HUES6 (cell line): ENCODE measurements around the gene TOP1.

Source experiments
- H3K27ac ChIP-seq: 2 replicates; pipeline ENCODE4 v1.7.0; 2013; ENCODE audit warnings: low read depth, mild to moderate bottlenecking, low read length, inconsistent platforms
- H3K27me3 ChIP-seq: 2 replicates; pipeline ENCODE4 v1.6.1; 2013; ENCODE audit warnings: low read length; ENCODE audit not compliant: control insufficient read depth, insufficient read depth
- H3K36me3 ChIP-seq: 2 replicates; pipeline ENCODE4 v1.6.1; 2013; ENCODE audit warnings: low read length; ENCODE audit not compliant: control insufficient read depth, insufficient read depth
- H3K4me1 ChIP-seq: 2 replicates; pipeline ENCODE4 v1.6.1; 2013; ENCODE audit warnings: low read length; ENCODE audit not compliant: control insufficient read depth, insufficient read depth
- H3K4me3 ChIP-seq: 2 replicates; pipeline ENCODE4 v1.5.1; 2013; ENCODE audit warnings: low read depth, low read length
- H3K9ac ChIP-seq: one replicate; pipeline ENCODE4 v1.6.1; 2013; ENCODE audit warnings: mild to moderate bottlenecking, low read length
- H3K9me3 ChIP-seq: 2 replicates; pipeline ENCODE4 v1.6.1; 2013; ENCODE audit warnings: low read depth, low read length; ENCODE audit not compliant: control insufficient read depth, insufficient read depth

The TOP1 gene

GRCh38 chr20:41151134-41151869 is 122.7 kb downstream of the TOP1 start:
- Histone ChIP-seq H3K27me3 (no peaks in the 10 kb centered on the region), H3K9ac (no peak overlapping the region), H3K9me3 (no peaks in the 10 kb centered on the region), H3K36me3 (peaks cover 16% of the 10 kb centered on the region), H3K4me1 (peaks cover 37% of the 10 kb centered on the region), H3K4me3 (no peak overlapping the region), H3K27ac (no peak overlapping the region)

GRCh38 chr20:41152108-41152757 is 123.6 kb downstream of the TOP1 start:
- H3K4me3 ChIP-seq: no peak overlapping the region
- H3K27ac ChIP-seq: no peak overlapping the region
- peaks cover 37% of the 10 kb centered on the region for H3K4me1 ChIP-seq
- no peak overlapping the region for H3K9ac ChIP-seq
- no peaks in the 10 kb centered on the region for H3K27me3 ChIP-seq
- no peaks in the 10 kb centered on the region for H3K9me3 ChIP-seq
- peaks cover 8% of the 10 kb centered on the region for H3K36me3 ChIP-seq

- no peaks in the 10 kb centered on the region for H3K9me3 ChIP-seq
- no peak overlapping the region for H3K9ac ChIP-seq
- no peak overlapping the region for H3K27ac ChIP-seq
- no peaks in the 10 kb centered on the region for H3K27me3 ChIP-seq
- H3K36me3 ChIP-seq: peaks cover 13% of the 10 kb centered on the region
- H3K4me3 ChIP-seq: no peak overlapping the region
- peaks cover 48% of the 10 kb centered on the region for H3K4me1 ChIP-seq
Measured at GRCh38 chr20:41154436-41155176, 126.0 kb downstream of the TOP1 start.

DNA sequence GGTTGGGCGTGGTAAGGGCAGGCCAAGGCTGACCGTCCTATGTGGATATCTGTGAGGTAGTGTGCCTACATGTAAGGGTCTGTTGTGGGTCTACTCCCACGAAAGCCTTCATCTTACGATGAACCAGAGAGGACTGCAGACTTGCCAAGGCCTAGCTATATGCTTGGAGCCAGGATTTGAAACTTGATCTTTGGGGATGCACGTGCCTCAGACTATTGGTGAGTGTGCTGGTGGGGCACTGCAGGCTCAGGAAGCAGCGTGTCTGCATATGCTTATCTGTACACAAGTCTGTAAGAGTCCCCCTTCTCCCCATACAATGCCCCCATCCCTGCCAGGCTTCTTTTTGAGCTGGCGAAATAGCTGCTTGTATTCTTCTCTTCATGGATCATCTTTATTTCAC is 126.6 kb downstream of the TOP1 start:
- Histone ChIP-seq H3K4me3 (no peak overlapping the region), H3K9me3 (no peaks in the 10 kb centered on the region), H3K27ac (no peak overlapping the region), H3K4me1 (peaks cover 50% of the 10 kb centered on the region), H3K9ac (no peak overlapping the region), H3K27me3 (no peaks in the 10 kb centered on the region), H3K36me3 (peaks cover 20% of the 10 kb centered on the region)

DNA sequence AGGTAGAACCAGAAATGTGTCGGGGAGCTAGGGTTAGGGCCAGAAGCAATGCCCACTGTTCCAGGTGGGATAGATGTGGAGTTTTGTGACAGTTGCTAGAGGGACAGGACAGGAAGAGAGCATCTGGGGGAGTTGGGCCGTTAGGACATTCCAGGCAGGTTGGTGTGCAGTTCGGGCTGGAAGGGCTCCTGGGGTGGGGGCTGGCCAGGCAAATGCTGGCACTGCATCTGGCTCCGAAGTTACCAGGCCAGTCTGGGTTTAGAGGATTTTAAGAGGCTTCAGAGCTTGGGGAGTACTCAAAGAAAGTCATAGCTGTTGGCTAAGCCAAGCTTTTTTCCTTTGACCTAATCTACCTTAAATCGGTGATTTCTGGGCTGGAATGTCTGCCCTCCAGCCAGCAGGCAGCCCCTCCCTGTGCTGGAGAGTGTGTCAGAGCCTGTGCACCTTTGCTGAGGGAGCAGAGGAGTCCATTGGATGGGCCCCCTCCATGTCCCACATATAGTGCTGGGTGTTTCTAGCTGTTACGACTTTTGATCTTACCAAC is 129.5 kb downstream of the TOP1 start:
- Histone ChIP-seq H3K4me3 (no peak overlapping the region), H3K36me3 (peaks cover 46% of the 10 kb centered on the region), H3K4me1 (peaks cover 40% of the 10 kb centered on the region), H3K9ac (no peak overlapping the region), H3K27me3 (no peaks in the 10 kb centered on the region), H3K27ac (no peak overlapping the region), H3K9me3 (no peaks in the 10 kb centered on the region)

DNA sequence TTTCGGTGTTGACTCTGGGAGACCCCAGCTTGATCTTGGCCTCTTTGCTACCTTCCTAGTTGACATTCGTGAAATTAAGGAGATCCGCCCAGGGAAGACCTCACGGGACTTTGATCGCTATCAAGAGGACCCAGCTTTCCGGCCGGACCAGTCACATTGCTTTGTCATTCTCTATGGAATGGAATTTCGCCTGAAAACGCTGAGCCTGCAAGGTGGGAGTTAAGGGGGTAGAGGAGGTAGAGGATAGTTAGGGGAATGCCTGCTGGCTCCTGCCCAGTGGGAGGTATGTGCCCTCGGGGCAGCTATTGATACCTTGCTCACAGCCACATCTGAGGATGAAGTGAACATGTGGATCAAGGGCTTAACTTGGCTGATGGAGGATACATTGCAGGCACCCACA is 130.9 kb downstream of the TOP1 start:
- Histone ChIP-seq H3K4me1 (peaks cover 40% of the 10 kb centered on the region), H3K9me3 (no peaks in the 10 kb centered on the region), H3K9ac (no peak overlapping the region), H3K27me3 (no peaks in the 10 kb centered on the region), H3K27ac (no peak overlapping the region), H3K36me3 (peaks cover 60% of the 10 kb centered on the region), H3K4me3 (no peak overlapping the region)

DNA sequence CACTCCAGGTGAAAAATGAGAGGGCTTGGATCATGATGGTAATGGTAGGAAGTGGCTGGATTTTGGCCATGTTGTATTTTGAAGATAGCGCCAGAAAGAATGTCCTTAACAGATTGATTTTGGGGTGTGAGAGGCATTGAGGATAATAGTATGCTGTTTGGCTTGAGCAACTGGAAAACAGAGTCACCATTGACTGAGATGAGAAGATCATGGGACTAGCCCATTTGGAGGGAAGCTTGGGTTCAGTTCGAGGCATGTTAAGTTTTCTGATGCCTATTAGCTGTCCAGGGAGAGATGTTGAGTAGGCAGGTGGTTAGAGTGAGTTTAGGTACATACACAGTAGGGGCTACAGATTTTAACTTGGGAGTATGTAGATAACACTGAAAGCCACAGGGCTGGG is 132.1 kb downstream of the TOP1 start:
- Histone ChIP-seq H3K27me3 (no peaks in the 10 kb centered on the region), H3K27ac (no peak overlapping the region), H3K9me3 (no peaks in the 10 kb centered on the region), H3K36me3 (peaks cover 72% of the 10 kb centered on the region), H3K4me1 (peaks cover 34% of the 10 kb centered on the region), H3K4me3 (no peak overlapping the region), H3K9ac (no peak overlapping the region)

- Histone ChIP-seq H3K4me3 (no peak overlapping the region), H3K9me3 (no peaks in the 10 kb centered on the region), H3K27me3 (no peaks in the 10 kb centered on the region), H3K4me1 (peaks cover 26% of the 10 kb centered on the region; the same call in 1 of the 2 replicates), H3K27ac (no peak overlapping the region), H3K9ac (no peak overlapping the region), H3K36me3 (peaks cover 84% of the 10 kb centered on the region)
Measured at GRCh38 chr20:41161886-41162285, 133.3 kb downstream of the TOP1 start.

DNA sequence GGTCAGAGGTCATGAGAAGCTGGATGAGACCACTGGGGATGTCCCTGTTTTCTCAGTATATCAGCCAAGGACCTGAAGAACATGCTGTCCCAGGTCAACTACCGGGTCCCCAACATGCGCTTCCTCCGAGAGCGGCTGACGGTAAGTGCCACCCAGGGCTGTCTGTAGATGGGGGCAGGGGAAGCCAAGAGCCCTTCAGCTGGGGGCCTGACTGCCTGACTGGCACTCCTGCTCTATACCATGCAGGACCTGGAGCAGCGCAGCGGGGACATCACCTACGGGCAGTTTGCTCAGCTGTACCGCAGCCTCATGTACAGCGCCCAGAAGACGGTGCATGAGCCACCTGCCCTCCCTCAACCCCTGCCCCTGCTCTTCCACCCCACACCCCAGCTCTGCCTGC is 133.8 kb downstream of the TOP1 start:
- Histone ChIP-seq H3K36me3 (peaks cover 89% of the 10 kb centered on the region), H3K4me3 (no peak overlapping the region), H3K4me1 (peaks cover 21% of the 10 kb centered on the region; the same call in 1 of the 2 replicates), H3K27ac (no peak overlapping the region), H3K27me3 (no peaks in the 10 kb centered on the region), H3K9ac (no peak overlapping the region), H3K9me3 (no peaks in the 10 kb centered on the region)

DNA sequence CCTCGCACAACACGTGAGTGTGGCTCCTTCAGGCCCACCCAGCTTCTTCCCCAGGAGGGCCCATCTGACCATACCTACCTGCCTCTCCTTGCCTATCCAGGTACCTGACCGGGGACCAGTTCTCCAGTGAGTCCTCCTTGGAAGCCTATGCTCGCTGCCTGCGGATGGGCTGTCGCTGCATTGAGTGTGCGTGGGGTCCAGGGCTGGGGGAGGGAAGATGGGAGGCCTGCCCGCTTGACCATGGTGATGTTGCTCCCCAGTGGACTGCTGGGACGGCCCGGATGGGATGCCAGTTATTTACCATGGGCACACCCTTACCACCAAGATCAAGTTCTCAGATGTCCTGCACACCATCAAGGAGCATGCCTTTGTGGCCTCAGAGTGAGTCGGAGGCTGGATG is 135.2 kb downstream of the TOP1 start:
- H3K36me3 ChIP-seq: peaks cover 98% of the 10 kb centered on the region
- no peaks in the 10 kb centered on the region for H3K9me3 ChIP-seq
- H3K27ac ChIP-seq: no peak overlapping the region
- H3K9ac ChIP-seq: no peak overlapping the region
- no peaks in the 10 kb centered on the region for H3K27me3 ChIP-seq
- H3K4me1 ChIP-seq: peaks cover 9% of the 10 kb centered on the region; the same call in 1 of the 2 replicates
- H3K4me3 ChIP-seq: no peak overlapping the region
